ENCODE data around the gene TUBB2A.

The TUBB2A gene

GRCh38 chr6:3165631-3166534 is 8.5 kb upstream of the TUBB2A start:
- no peaks in the 10 kb centered on the region for H4K20me1 ChIP-seq (ENCODE audit: insufficient read depth)
- no peaks in the 10 kb centered on the region for H3K79me2 ChIP-seq (ENCODE audit: insufficient read depth, low read depth)
- no peak overlapping the region for H2AFZ ChIP-seq (ENCODE audit: low read depth)
- H3K4me3 ChIP-seq (IDR thresholded peaks at IDR 0.05; ENCODE audit: insufficient read depth, low read depth, low read length): no peak overlapping the region
- no peak overlapping the region for H3K27ac ChIP-seq
- no peaks in the 10 kb centered on the region for H3K36me3 ChIP-seq (ENCODE audit: insufficient read depth)
- peaks cover 7% of the 10 kb centered on the region for H3K4me1 ChIP-seq (ENCODE audit: low read depth, poor library complexity, severe bottlenecking)
- H3K4me2 ChIP-seq: no peak overlapping the region
- no peak for TF ChIP-seq CTCF (conservative IDR thresholded peaks at IDR 0.05; ENCODE audit: low read depth, low read length)
- H3K27me3 ChIP-seq (ENCODE audit: insufficient read depth, low read depth): no peaks in the 10 kb centered on the region
- no peak overlapping the region for H3K9ac ChIP-seq

GRCh38 chr6:3164388-3164787 is 7.0 kb upstream of the TUBB2A start:
- Histone ChIP-seq H4K20me1 (ENCODE audit: insufficient read depth) (no peaks in the 10 kb centered on the region), H2AFZ (ENCODE audit: low read depth) (no peak overlapping the region), H3K4me1 (ENCODE audit: low read depth, poor library complexity, severe bottlenecking) (peaks cover 7% of the 10 kb centered on the region), H3K4me2 (no peak overlapping the region), H3K79me2 (ENCODE audit: insufficient read depth, low read depth) (no peaks in the 10 kb centered on the region), H3K4me3 (IDR thresholded peaks at IDR 0.05; ENCODE audit: insufficient read depth, low read depth, low read length) (no peak overlapping the region), H3K27me3 (ENCODE audit: insufficient read depth, low read depth) (no peaks in the 10 kb centered on the region), H3K27ac (no peak overlapping the region), H3K9ac (no peak overlapping the region), H3K36me3 (ENCODE audit: insufficient read depth) (no peaks in the 10 kb centered on the region)
- TF ChIP-seq CTCF (conservative IDR thresholded peaks at IDR 0.05; ENCODE audit: low read depth, low read length): no peak

GRCh38 chr6:3163248-3163594 is 5.9 kb upstream of the TUBB2A start:
- Histone ChIP-seq H4K20me1 (ENCODE audit: insufficient read depth) (no peaks in the 10 kb centered on the region), H3K4me3 (IDR thresholded peaks at IDR 0.05; ENCODE audit: insufficient read depth, low read depth, low read length) (no peak overlapping the region), H3K79me2 (ENCODE audit: insufficient read depth, low read depth) (no peaks in the 10 kb centered on the region), H3K4me1 (ENCODE audit: low read depth, poor library complexity, severe bottlenecking) (peaks cover 7% of the 10 kb centered on the region), H3K9ac (no peak overlapping the region), H3K27me3 (ENCODE audit: insufficient read depth, low read depth) (peaks cover 7% of the 10 kb centered on the region; the same call in 1 of the 2 replicates), H3K36me3 (ENCODE audit: insufficient read depth) (no peaks in the 10 kb centered on the region), H3K27ac (no peak overlapping the region), H3K4me2 (peak overlapping the region; percentile 60), H2AFZ (ENCODE audit: low read depth) (peak overlapping the region; percentile 95; the same call in 1 of the 2 replicates)
- TF ChIP-seq CTCF (conservative IDR thresholded peaks at IDR 0.05; ENCODE audit: low read depth, low read length): no peak

GRCh38 chr6:3162565-3163247 is 5.4 kb upstream of the TUBB2A start:
- no peak for TF ChIP-seq CTCF (conservative IDR thresholded peaks at IDR 0.05; ENCODE audit: low read depth, low read length)
- Histone ChIP-seq H3K9ac (peak overlapping the region; percentile 72), H3K4me3 (IDR thresholded peaks at IDR 0.05; ENCODE audit: insufficient read depth, low read depth, low read length) (no peak overlapping the region), H4K20me1 (ENCODE audit: insufficient read depth) (no peaks in the 10 kb centered on the region), H3K27ac (peak overlapping the region; percentile 44; the same call in 1 of the 2 replicates), H3K27me3 (ENCODE audit: insufficient read depth, low read depth) (peaks cover 7% of the 10 kb centered on the region; the same call in 1 of the 2 replicates), H3K79me2 (ENCODE audit: insufficient read depth, low read depth) (no peaks in the 10 kb centered on the region), H3K4me2 (peak overlapping the region; percentile 27; the same call in 1 of the 2 replicates), H2AFZ (ENCODE audit: low read depth) (peak overlapping the region; percentile 95), H3K4me1 (ENCODE audit: low read depth, poor library complexity, severe bottlenecking) (peaks cover 7% of the 10 kb centered on the region), H3K36me3 (ENCODE audit: insufficient read depth) (no peaks in the 10 kb centered on the region)
